Daoy (cell line): ENCODE measurements around the gene SQOR. TPM values are rescaled to one million over a fixed set of nuclear protein-coding genes. Genes with fewer than 3 reads are reported as not detected.

ENCODE experiments used
- DNase-seq: peaks from one replicate; pipeline ENCODE4 v3.0.0-alpha.2; 2015; ENCODE audit warnings: low read depth
- total RNA-seq: library from RNA; depleted of rRNA; stranded (reverse); fragments of >200 nt; shearing (Covaris generic); gene quantifications from 2 replicates; pipeline ENCODE4 v1.2.3, GENCODE V29; 2014

The SQOR gene
- total RNA-seq, 1 experiment from 2014 or later: 35.1 TPM

- DNase-seq: no peak
Observed at GRCh38 chr15:45660231-45660979, 25.6 kb downstream of the SQOR start.

GRCh38 chr15:45662375-45662774, 27.5 kb downstream of the SQOR start:
- no peak for DNase-seq

DNA sequence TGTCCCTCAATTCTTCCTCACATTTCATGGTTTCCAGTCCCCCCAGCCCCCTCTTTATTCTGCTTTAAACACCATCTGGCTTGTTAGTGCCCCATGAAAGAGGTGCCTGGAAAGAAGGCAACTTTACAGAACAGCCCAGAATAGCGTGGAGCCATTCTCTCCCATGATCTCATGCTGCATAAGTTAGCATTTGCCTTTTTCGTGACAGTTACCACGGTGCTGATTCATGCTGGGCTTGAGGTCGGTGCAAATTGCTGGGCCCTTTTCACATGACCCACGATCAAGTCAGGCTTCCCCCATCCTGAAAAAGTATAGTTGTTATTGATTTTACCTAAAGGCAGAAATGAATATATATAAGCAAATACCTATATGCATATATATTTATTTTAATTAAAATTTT, 29.6 kb downstream of the SQOR start:
- DNase-seq: peak; percentile 51

DNA sequence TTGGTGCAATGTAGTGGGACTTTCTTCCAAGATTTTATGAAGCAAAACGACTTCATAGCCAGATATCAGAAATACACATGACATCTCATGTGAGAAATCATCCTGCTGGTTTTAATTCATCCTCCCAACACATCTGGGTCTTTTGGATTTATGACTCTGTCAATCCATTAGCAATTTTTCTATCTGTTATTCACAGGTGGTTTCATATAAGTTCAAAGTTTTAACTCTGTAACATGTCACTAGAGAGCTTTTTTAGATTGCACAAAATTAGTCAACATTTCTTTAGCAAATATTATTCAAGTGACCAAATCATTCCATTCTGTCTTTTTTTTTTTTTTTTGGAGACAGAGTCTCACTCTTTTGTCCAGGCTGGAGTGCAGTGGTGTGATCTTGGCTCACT, 30.4 kb downstream of the SQOR start:
- DNase-seq: no peak

- DNase-seq: no peak
Observed at GRCh38 chr15:45666119-45666875, 31.5 kb downstream of the SQOR start.

DNA sequence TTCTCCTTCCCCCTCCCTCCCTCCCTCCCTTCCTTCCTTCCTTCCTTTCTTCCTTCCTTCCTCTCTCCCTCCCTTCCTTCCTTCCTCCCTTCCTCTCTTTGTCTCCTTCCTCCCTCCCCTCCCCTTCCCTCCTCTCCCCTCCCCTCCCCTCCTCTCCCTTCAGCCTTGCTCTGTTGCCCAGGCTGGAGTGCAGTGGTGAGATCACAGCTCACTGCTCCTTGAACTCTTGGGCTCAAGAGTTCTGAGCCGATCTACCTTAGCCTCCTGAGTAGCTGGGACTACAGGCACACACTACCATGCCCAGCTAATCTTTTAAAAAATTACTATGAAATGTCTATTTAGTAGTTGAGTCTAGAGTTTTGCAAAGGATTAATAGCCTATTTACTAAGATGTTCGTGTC, 32.2 kb downstream of the SQOR start:
- no peak for DNase-seq

DNA sequence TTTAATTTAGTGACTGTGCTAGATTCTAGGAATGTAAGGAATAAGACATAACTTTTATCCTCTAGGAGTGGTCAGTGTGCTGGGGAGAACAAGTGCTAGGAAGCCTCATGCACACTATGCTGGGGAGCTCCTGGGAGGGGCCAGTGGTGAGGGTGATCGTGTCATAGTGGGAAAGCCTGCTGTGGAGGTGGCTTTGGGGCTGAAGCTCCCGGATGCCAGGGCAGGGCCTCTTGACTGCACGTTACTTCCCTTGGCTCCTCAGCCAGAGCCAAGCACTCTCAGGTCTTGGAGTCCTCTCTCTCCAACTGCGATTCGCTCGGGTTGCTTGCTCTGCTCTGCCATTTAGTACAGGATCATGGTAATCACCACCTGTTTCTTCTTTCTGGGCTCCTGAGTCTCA, 33.6 kb downstream of the SQOR start:
- no peak for DNase-seq

- DNase-seq: no peak
Observed at GRCh38 chr15:45669422-45669821, 34.6 kb downstream of the SQOR start.

- DNase-seq: no peak
Observed at GRCh38 chr15:45670091-45670490, 35.3 kb downstream of the SQOR start.

GRCh38 chr15:45670511-45670910, 35.7 kb downstream of the SQOR start:
- DNase-seq: no peak

DNA sequence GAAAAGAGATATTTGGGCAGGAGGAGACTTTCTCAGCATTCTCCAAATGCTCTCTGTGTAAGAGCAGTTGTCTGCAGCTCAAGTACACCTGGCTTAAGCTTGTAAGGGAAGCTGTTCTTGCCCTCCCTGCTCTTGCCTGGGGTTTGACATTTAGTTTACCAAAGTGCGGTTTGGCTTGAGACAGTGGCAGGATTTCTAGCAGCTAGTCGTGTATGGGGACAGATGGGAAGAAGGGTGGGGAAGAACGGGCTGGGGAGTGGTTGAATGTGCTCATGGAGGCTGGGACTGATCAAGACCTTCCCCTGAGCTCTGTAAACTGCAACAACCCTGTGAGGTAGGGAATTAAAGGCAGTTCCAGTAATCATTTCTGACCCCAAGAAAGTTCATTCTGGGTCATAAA, 39.8 kb downstream of the SQOR start:
- DNase-seq: no peak

GRCh38 chr15:45677797-45678196, 43.0 kb downstream of the SQOR start:
- no peak for DNase-seq

GRCh38 chr15:45678459-45679178, 43.8 kb downstream of the SQOR start:
- no peak for DNase-seq

- no peak for DNase-seq
Observed at GRCh38 chr15:45684533-45684932, 49.7 kb downstream of the SQOR start.

DNA sequence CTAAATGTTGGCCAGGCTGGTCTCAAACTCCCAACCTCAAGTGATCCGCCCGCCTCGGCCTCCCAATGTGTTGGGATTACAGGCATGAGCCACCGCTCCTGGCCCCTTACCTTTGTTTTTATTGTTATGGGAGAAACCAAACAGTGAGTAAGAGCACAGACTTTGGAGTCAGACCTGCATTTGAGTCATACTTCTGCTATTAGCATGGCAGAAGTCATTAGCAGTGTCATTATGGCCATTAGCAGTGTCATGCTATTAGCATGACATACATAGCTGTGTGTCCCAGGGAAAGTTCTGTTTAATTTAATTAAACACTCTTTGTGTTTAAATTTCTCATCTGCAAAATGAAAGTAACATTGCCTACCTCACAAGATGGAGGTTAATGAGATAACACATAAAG, 54.8 kb downstream of the SQOR start:
- DNase-seq: peak; percentile 15

DNA sequence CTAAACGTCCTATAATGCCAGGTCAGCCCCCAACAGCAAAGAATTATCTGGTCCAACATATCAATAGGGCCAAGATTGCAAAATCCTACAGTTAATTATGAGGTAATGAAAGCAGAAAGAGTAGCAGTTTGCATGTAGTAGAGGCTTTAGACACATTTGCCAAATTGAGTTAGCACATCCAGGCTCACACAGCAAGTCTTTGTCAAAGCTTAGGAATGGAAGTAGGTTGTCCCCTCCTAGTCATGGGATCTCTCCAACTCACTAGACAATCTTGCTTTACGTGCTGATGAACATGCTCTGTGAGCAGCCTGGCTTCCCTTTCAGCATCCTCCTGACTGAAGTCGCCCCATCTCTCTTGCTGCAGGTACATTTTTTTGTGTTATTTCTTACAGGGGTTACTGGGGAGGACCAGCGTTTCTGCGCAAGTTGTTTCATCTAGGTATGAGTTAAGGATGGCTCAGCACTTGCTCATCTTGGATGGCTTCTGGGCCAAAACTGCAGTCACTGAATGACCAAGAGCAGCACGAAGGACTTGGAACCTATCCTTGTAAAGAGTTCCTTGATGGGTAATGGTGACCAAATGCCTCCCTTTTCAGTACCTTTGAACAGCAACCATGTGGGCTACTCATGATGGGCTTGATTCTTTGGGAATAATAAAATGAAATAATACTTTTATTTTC, 55.9 kb downstream of the SQOR start:
- DNase-seq: no peak

- DNase-seq: no peak
Observed at GRCh38 chr15:45701108-45701507, 66.3 kb downstream of the SQOR start.

- DNase-seq: no peak
Observed at GRCh38 chr15:45702041-45702440, 67.2 kb downstream of the SQOR start.

- DNase-seq: no peak
Observed at GRCh38 chr15:45703670-45704328, 69.0 kb downstream of the SQOR start.

- peak; percentile 81 for DNase-seq
Observed at GRCh38 chr15:45704329-45705249, 69.8 kb downstream of the SQOR start.
